Superior temporal gyrus (tissue), 1 donor: ENCODE results near the gene MVK.

Experiments
- DNase-seq: peaks from one replicate; pipeline ENCODE4 v3.0.0-alpha.2; 2016; ENCODE audit errors: extremely low spot score

MVK gene

GRCh38 chr12:109545826-109546225, 27.8 kb upstream of the MVK start:
- DNase-seq = no peak

- no peak for DNase-seq
These were observed 26.3 kb upstream of the MVK start for GRCh38 chr12:109547286-109547685.

- no peak for DNase-seq
These were observed 25.3 kb upstream of the MVK start for GRCh38 chr12:109548258-109548657.

- DNase-seq = no peak
These were observed 23.9 kb upstream of the MVK start for GRCh38 chr12:109549613-109550270.

GRCh38 chr12:109550281-109550680, 23.3 kb upstream of the MVK start:
- no peak for DNase-seq

GRCh38 chr12:109551108-109551507, 22.5 kb upstream of the MVK start:
- no peak for DNase-seq

- DNase-seq = no peak
These were observed 20.6 kb upstream of the MVK start for GRCh38 chr12:109552971-109553370.

- DNase-seq = no peak
These were observed 20.1 kb upstream of the MVK start for GRCh38 chr12:109553483-109553882.

GRCh38 chr12:109553906-109554500, 19.6 kb upstream of the MVK start:
- DNase-seq = no peak

GRCh38 chr12:109554761-109555160, 18.8 kb upstream of the MVK start:
- no peak for DNase-seq

- DNase-seq = no peak
These were observed 17.9 kb upstream of the MVK start for GRCh38 chr12:109555431-109556315.

- no peak for DNase-seq
These were observed 16.4 kb upstream of the MVK start for GRCh38 chr12:109557200-109557599.

GRCh38 chr12:109557805-109558204, 15.8 kb upstream of the MVK start:
- no peak for DNase-seq

- no peak for DNase-seq
These were observed 15.0 kb upstream of the MVK start for GRCh38 chr12:109558374-109559199.

- DNase-seq = no peak
These were observed 14.4 kb upstream of the MVK start for GRCh38 chr12:109559200-109559505.

- DNase-seq = no peak
These were observed 14.0 kb upstream of the MVK start for GRCh38 chr12:109559601-109560000.

- no peak for DNase-seq
These were observed 12.5 kb upstream of the MVK start for GRCh38 chr12:109560867-109561710.

- DNase-seq = no peak
These were observed 11.9 kb upstream of the MVK start for GRCh38 chr12:109561711-109562030.

- DNase-seq = no peak
These were observed 10.7 kb upstream of the MVK start for GRCh38 chr12:109562871-109563270.

GRCh38 chr12:109563291-109564284, 10.0 kb upstream of the MVK start:
- no peak for DNase-seq
